Natural killer cell (primary cell): Measurements from ENCODE around the gene SSRP1. TPM values are rescaled to one million over a fixed set of nuclear protein-coding genes. Genes with fewer than 3 reads are reported as not detected.
"Not testable (repeated sequence)": the region's sequence is repeated elsewhere in the genome, so short reads cannot be mapped to it uniquely, and the experiment has no call there.

Source experiments
- ATAC-seq, 3 donors: fragments of 150-1000 bp in 2 of 3; fragments of 200-7000 bp in 1 of 3; cut with Tn5 transposase; 1 replicate in 1 of 3; 2 replicates in 2 of 3; pipeline ENCODE4 v1.10.0; 2021; ENCODE audit warnings: mild to moderate bottlenecking in 2 of 3, moderate library complexity in 2 of 3
- DNase-seq, 2 donors: peaks; one replicate each; pipeline versions ENCODE4 v3.0.0 to v3.0.0-alpha.2; 2013 to 2021; ENCODE audit warnings: mixed read lengths in 1 of 2
- H3K27ac ChIP-seq: one replicate; pipeline ENCODE4 v1.5.1; 2013; ENCODE audit warnings: mild to moderate bottlenecking, low read length
- H3K27me3 ChIP-seq: one replicate; pipeline ENCODE4 v1.6.1; 2013; ENCODE audit warnings: low read length; ENCODE audit not compliant: control insufficient read depth, insufficient read depth
- H3K36me3 ChIP-seq: one replicate; pipeline ENCODE4 v1.6.1; 2013; ENCODE audit warnings: low read length; ENCODE audit not compliant: control insufficient read depth, insufficient read depth
- H3K4me1 ChIP-seq: one replicate; pipeline ENCODE4 v1.6.1; 2013; ENCODE audit warnings: low read length; ENCODE audit not compliant: control insufficient read depth, insufficient read depth
- H3K4me3 ChIP-seq: one replicate; pipeline ENCODE4 v1.5.1; 2013; ENCODE audit warnings: low read length
- H3K9me3 ChIP-seq: one replicate; pipeline ENCODE4 v1.6.1; 2013; ENCODE audit warnings: low read length; ENCODE audit not compliant: control insufficient read depth, insufficient read depth
- H3K27ac Mint-ChIP-seq, 2 donors: one replicate each; pipeline ENCODE4 v1.8.0; 2022; ENCODE audit warnings: mild to moderate bottlenecking in 2 of 2, mixed read lengths in 2 of 2, moderate library complexity in 1 of 2
- H3K27me3 Mint-ChIP-seq, 2 donors: one replicate each; pipeline ENCODE4 v1.8.0; 2022; ENCODE audit warnings: low read depth in 2 of 2, mixed read lengths in 2 of 2
- H3K36me3 Mint-ChIP-seq: one replicate; pipeline ENCODE4 v1.8.0; 2022; ENCODE audit warnings: mixed read lengths
- H3K4me1 Mint-ChIP-seq, 2 donors: one replicate each; pipeline ENCODE4 v1.8.0; 2022; ENCODE audit warnings: mixed read lengths in 2 of 2
- H3K4me3 Mint-ChIP-seq: one replicate; pipeline ENCODE4 v1.8.0; 2022; ENCODE audit warnings: mild to moderate bottlenecking, moderate library complexity, mixed read lengths
- H3K9me3 Mint-ChIP-seq, 2 donors: one replicate each; pipeline ENCODE4 v1.8.0; 2022; ENCODE audit warnings: mixed read lengths in 2 of 2
- CTCF ChIP-seq: fragments of 200-600 bp; IDR thresholded peaks from one replicate; pipeline ENCODE4 v1.8.0; 2022; ENCODE audit warnings: antibody characterized with exemption
- WGBS: methylation state at CpG from one replicate; pipeline ENCODE4 v1.1.7; 2013; ENCODE audit warnings: missing lambda C conversion rate; ENCODE audit not compliant: insufficient coverage; 5-methylcytosine and 5-hydroxymethylcytosine counted together
- intact Hi-C: fragments of 100-400 bp; cut with micrococcal nuclease; formaldehyde crosslinking; loops from one replicate; pipeline ENCODE4 v1.14.2; 2022
- total RNA-seq, 4 donors: library from RNA; stranded (reverse); fragments of 120-200 nt in 1 of 4; gene quantifications; one replicate each; pipeline versions ENCODE4 v1.2.3 to v1.2.4, GENCODE V29; 2013 to 2022

Gene SSRP1
- total RNA-seq, 3 donors from 2014 or later (not counting 1 experiment from before 2014, with no cell fraction given), result 45.5 to 50.0 (median 47.1) TPM

- no peak overlapping the region for H3K4me3 ChIP-seq
- Mint-ChIP-seq H3K4me1 (no peaks in the 10 kb centered on the region), H3K9me3 (no peaks in the 10 kb centered on the region), H3K36me3 (no peaks in the 10 kb centered on the region), H3K4me3 (no peak overlapping the region), H3K27me3 (peaks cover 3 to 22% of the 10 kb centered on the region in 2 donors), H3K27ac (no peak overlapping the region)
- H3K27me3 ChIP-seq, result no peaks in the 10 kb centered on the region
- H3K27ac ChIP-seq, result no peak overlapping the region
- no peaks in the 10 kb centered on the region for H3K9me3 ChIP-seq
- 87% methylated on average over 3 of the region's 3 CpGs for WGBS
- H3K4me1 ChIP-seq, result no peaks in the 10 kb centered on the region
- intact Hi-C loops, result no loop called here
- TF ChIP-seq CTCF, result no peak
- no peaks in the 10 kb centered on the region for H3K36me3 ChIP-seq
- ATAC-seq (no peak), DNase-seq (no peak)
Observed at GRCh38 chr11:57287884-57288283, 47.8 kb downstream of the SSRP1 start.

GRCh38 chr11:57283231-57283990 is 52.3 kb downstream of the SSRP1 start:
- no peaks in the 10 kb centered on the region for H3K9me3 ChIP-seq
- no peaks in the 10 kb centered on the region for H3K36me3 ChIP-seq
- H3K27me3 Mint-ChIP-seq, result peaks cover 8 to 15% of the 10 kb centered on the region in 2 donors
- intact Hi-C loops, result no loop called here
- no peaks in the 10 kb centered on the region for H3K27me3 ChIP-seq
- no peak for TF ChIP-seq CTCF
- no peaks in the 10 kb centered on the region for H3K4me1 ChIP-seq
- H3K4me1 Mint-ChIP-seq, result no peaks in the 10 kb centered on the region
- H3K9me3 Mint-ChIP-seq, result no peaks in the 10 kb centered on the region
- no peak for ATAC-seq
- no peak overlapping the region for H3K27ac ChIP-seq
- no peak overlapping the region for H3K4me3 Mint-ChIP-seq
- no peaks in the 10 kb centered on the region for H3K36me3 Mint-ChIP-seq
- DNase-seq, result no peak
- H3K4me3 ChIP-seq, result no peak overlapping the region
- 79% methylated on average over 2 of the region's 2 CpGs for WGBS
- H3K27ac Mint-ChIP-seq, result no peak overlapping the region

GRCh38 chr11:57281546-57281945 is 54.1 kb downstream of the SSRP1 start:
- H3K27me3 ChIP-seq, H3K4me1 ChIP-seq, H3K4me3 Mint-ChIP-seq, DNase-seq, H3K36me3 Mint-ChIP-seq, H3K9me3 Mint-ChIP-seq, H3K27ac Mint-ChIP-seq, ATAC-seq, H3K27ac ChIP-seq, H3K4me3 ChIP-seq, H3K36me3 ChIP-seq, H3K4me1 Mint-ChIP-seq, intact Hi-C loops, H3K9me3 ChIP-seq: not testable (repeated sequence)
- WGBS, result 96% methylated on average over 6 of the region's 6 CpGs
- peaks cover 13 to 27% of the 10 kb centered on the region in 2 donors for H3K27me3 Mint-ChIP-seq

GRCh38 chr11:57279116-57279515 is 56.6 kb downstream of the SSRP1 start:
- intact Hi-C loops, result no loop called here
- ATAC-seq (no peak), DNase-seq (no peak)
- Histone ChIP-seq H3K4me1 (no peaks in the 10 kb centered on the region), H3K36me3 (no peaks in the 10 kb centered on the region), H3K9me3 (no peaks in the 10 kb centered on the region), H3K27ac (no peak overlapping the region), H3K27me3 (no peaks in the 10 kb centered on the region), H3K4me3 (no peak overlapping the region)
- TF ChIP-seq CTCF, result no peak
- Mint-ChIP-seq H3K27me3 (peaks cover 12 to 18% of the 10 kb centered on the region in 2 donors), H3K4me3 (no peak overlapping the region), H3K36me3 (no peaks in the 10 kb centered on the region), H3K27ac (no peak overlapping the region), H3K4me1 (peaks cover 5% of the 10 kb centered on the region in 2 donors), H3K9me3 (no peaks in the 10 kb centered on the region)
- WGBS, result 78% methylated on average over 3 of the region's 5 CpGs
